HepG2 (cell line): ENCODE measurements around the gene GOSR1. TPM values are rescaled to one million over a fixed set of nuclear protein-coding genes. Genes with fewer than 3 reads are reported as not detected.

Experiments
- ATAC-seq: fragments of 200-7000 bp; cut with Tn5 transposase; 3 replicates; pipeline ENCODE4 v1.9.1; 2020; ENCODE audit warnings: mild to moderate bottlenecking, moderate library complexity
- BruUV-seq: library from RNA; stranded (reverse); fragments of 400-500 nt; replicated peaks from 2 replicates; lab custom pipeline; 2021; lab: Mats Ljungman, UMichigan
- CTCF ChIA-PET: fragments of 300-600 bp; formaldehyde crosslinking; extraction: SDS; loops from one replicate; lab custom pipeline; 2021; ENCODE audit warnings: low total read pairs, inconsistent platforms, low intra/inter-chr PET ratio; lab: Yijun Ruan, JAX
- POLR2A ChIA-PET: fragments of 350-600 bp; sonication (Branson Sonifier 250); formaldehyde crosslinking; loops from one replicate; lab custom pipeline; 2020; ENCODE audit warnings: antibody characterized with exemption, inconsistent platforms; lab: Yijun Ruan, JAX
- DNase-seq: peaks from one replicate; pipeline ENCODE4 v3.0.0-alpha.2; 2015; ENCODE audit warnings: low spot score
- FAIRE-seq: peaks from 3 replicates; lab custom pipeline; 2011; peaks lifted over from hg19 to GRCh38; lab: Jason Lieb, UNC
- H2AFZ ChIP-seq: one replicate; pipeline ENCODE4 v1.6.1; 2011; ENCODE audit warnings: low read length, inconsistent platforms
- H3K27ac ChIP-seq: fragments of 300-600 bp; 3 replicates; pipeline ENCODE4 v1.8.0; 2011; ENCODE audit warnings: mixed run types, mild to moderate bottlenecking, mixed read lengths, low read length, inconsistent platforms; ENCODE audit not compliant: insufficient read depth; ENCODE audit errors: extremely low read length
- H3K27me3 ChIP-seq, 2 experiments: fragments of 200-600 bp in 1 of 2; 2 replicates in 1 of 2; 3 replicates in 1 of 2; pipeline versions ENCODE4 v1.6.0 to v1.8.0; 2011; ENCODE audit warnings: low read length in 2 of 2, mild to moderate bottlenecking in 2 of 2, moderate library complexity in 2 of 2, inconsistent platforms in 1 of 2; ENCODE audit not compliant: insufficient read depth in 2 of 2, control insufficient read depth in 1 of 2
- H3K36me3 ChIP-seq, 2 experiments: fragments of 200-600 bp in 1 of 2; replicated peaks in 1 of 2; 2 replicates in 1 of 2; 3 replicates in 1 of 2; pipeline versions ENCODE4 v1.5.1 to v1.8.0; 2011; ENCODE audit warnings: low read length in 2 of 2, inconsistent platforms in 1 of 2; ENCODE audit not compliant: insufficient read depth in 2 of 2, control insufficient read depth in 1 of 2
- H3K4me1 ChIP-seq: 2 replicates; pipeline ENCODE4 v1.5.1; 2012; ENCODE audit warnings: low read length, inconsistent platforms; ENCODE audit not compliant: insufficient read depth
- H3K4me2 ChIP-seq: 2 replicates; pipeline ENCODE4 v1.6.0; 2011; ENCODE audit warnings: low read depth, low read length, inconsistent platforms
- H3K4me3 ChIP-seq, 3 experiments: fragments of 200-600 bp in 1 of 3; sonication (generic), shearing (Covaris generic) in 1 of 3; replicated peaks in 1 of 3; 2 replicates each; pipeline ENCODE4 v1.5.1; 2011 to 2016; ENCODE audit warnings: low read length in 3 of 3, inconsistent platforms in 2 of 3, low read depth in 2 of 3, mild to moderate bottlenecking in 2 of 3, control low read depth in 1 of 3, mixed read lengths in 1 of 3; ENCODE audit not compliant: insufficient read depth in 1 of 3
- H3K79me2 ChIP-seq: one replicate; pipeline ENCODE4 v1.6.1; 2011; ENCODE audit warnings: low read length, inconsistent platforms; ENCODE audit not compliant: insufficient read depth
- H3K9ac ChIP-seq: 2 replicates; pipeline ENCODE4 v1.6.0; 2011; ENCODE audit warnings: mild to moderate bottlenecking, low read depth, low read length, inconsistent platforms; ENCODE audit not compliant: insufficient read depth
- H3K9me3 ChIP-seq: 2 replicates; pipeline ENCODE4 v1.5.1; 2012; ENCODE audit warnings: mild to moderate bottlenecking, low read length
- H4K20me1 ChIP-seq: 2 replicates; pipeline ENCODE4 v1.6.0; 2011; ENCODE audit warnings: inconsistent platforms, mild to moderate bottlenecking, low read length, moderate library complexity; ENCODE audit not compliant: insufficient read depth
- CREM ChIP-seq, 2 experiments: sonication (generic) in 1 of 2; formaldehyde crosslinking in 1 of 2; IDR thresholded peaks; 2 replicates each; pipeline versions ENCODE4 v1.4.0 to v1.6.1; 2016 to 2020; ENCODE audit warnings: antibody characterized with exemption in 1 of 2, mild to moderate bottlenecking in 1 of 2, missing genetic modification reagents in 1 of 2
- STAT5B ChIP-seq: sonication (generic); formaldehyde crosslinking; IDR thresholded peaks from 2 replicates; pipeline ENCODE4 v1.4.0; 2020; ENCODE audit warnings: missing genetic modification reagents
- TRIM24 ChIP-seq: sonication (generic); formaldehyde crosslinking; IDR thresholded peaks from 2 replicates; pipeline ENCODE4 v1.8.0; 2022; ENCODE audit warnings: mild to moderate bottlenecking, missing genetic modification reagents
- ZFP36L2 ChIP-seq: sonication (generic); formaldehyde crosslinking; IDR thresholded peaks from 2 replicates; pipeline ENCODE4 v1.4.0; 2020; ENCODE audit warnings: missing genetic modification reagents
- ZNF546 ChIP-seq: sonication (generic); formaldehyde crosslinking; conservative IDR thresholded peaks from 2 replicates; pipeline ENCODE4 v1.8.1; 2023; ENCODE audit warnings: mild to moderate bottlenecking, missing genetic modification reagents
- ZNF629 ChIP-seq: sonication (generic); formaldehyde crosslinking; conservative IDR thresholded peaks from 2 replicates; pipeline ENCODE4 v1.5.0; 2020; ENCODE audit warnings: missing genetic modification reagents
- WGBS: methylation state at CpG from one replicate; pipeline ENCODE4 v1.1.6; 2017; ENCODE audit warnings: low lambda C conversion rate; 5-methylcytosine and 5-hydroxymethylcytosine counted together
- in situ Hi-C: cut with HindIII; loops from 2 replicates; pipeline ENCODE4 v1.10.0; 2017; ENCODE audit warnings: low pct_unique_long_range_greater_than_20kb; ENCODE audit not compliant: extremely low pct_ligation_motif_present
- intact Hi-C: fragments of 100-400 bp; cut with micrococcal nuclease; formaldehyde crosslinking; loops from one replicate; pipeline ENCODE4 v1.10.0; 2022; ENCODE audit not compliant: unreplicated experiment
- polyA plus RNA-seq, 8 experiments: library from polyadenylated mRNA; depleted of rRNA in 3 of 8; stranded (reverse) in 7 of 8; unstranded in 1 of 8; fragments of >200 nt; fragmentation: Illumina TruSeq in 4 of 8; extraction: Trizol in 4 of 8; gene quantifications; 2 replicates each; pipeline versions ENCODE4 v1.2.1 to v1.2.3, GENCODE V29; 2011 to 2016; ENCODE audit warnings: low read depth in 4 of 8, missing spikeins in 1 of 8, mixed read lengths in 1 of 8; ENCODE audit not compliant: insufficient read depth in 1 of 8
- total RNA-seq, 5 experiments: library from RNA; depleted of rRNA; stranded (reverse); fragments of >200 nt; fragmentation: Illumina TruSeq; extraction: Trizol; gene quantifications; 2 replicates each; pipeline ENCODE4 v1.2.3, GENCODE V29; 2016; ENCODE audit warnings: low read depth in 1 of 5
- TF ChIP-seq, protein P1 (sequence below): sonication (generic); formaldehyde crosslinking; IDR thresholded peaks from 2 replicates; pipeline ENCODE4 v1.5.0; 2020; ENCODE audit warnings: missing genetic modification reagents, mild to moderate bottlenecking, borderline replicate concordance
- TF ChIP-seq, protein P2 (sequence below): sonication (generic); formaldehyde crosslinking; IDR thresholded peaks from 2 replicates; pipeline ENCODE4 v1.8.0; 2022; ENCODE audit warnings: mild to moderate bottlenecking, missing genetic modification reagents, moderate library complexity
- TF ChIP-seq, protein P3 (sequence below): sonication (generic); formaldehyde crosslinking; IDR thresholded peaks from 2 replicates; pipeline ENCODE4 v1.4.0; 2020; ENCODE audit warnings: mild to moderate bottlenecking, missing genetic modification reagents
- TF ChIP-seq, protein P4 (sequence below): sonication (generic); formaldehyde crosslinking; IDR thresholded peaks from 2 replicates; pipeline ENCODE4 v1.5.1; 2020; ENCODE audit warnings: mild to moderate bottlenecking, missing genetic modification reagents, borderline replicate concordance

GOSR1 gene
- total and polyA plus RNA-seq, 2 of the 13 experiments (the other 11 are each of a cell fraction or from before 2014, with no cell fraction given) = 15.8 to 37.0 TPM

DNA sequence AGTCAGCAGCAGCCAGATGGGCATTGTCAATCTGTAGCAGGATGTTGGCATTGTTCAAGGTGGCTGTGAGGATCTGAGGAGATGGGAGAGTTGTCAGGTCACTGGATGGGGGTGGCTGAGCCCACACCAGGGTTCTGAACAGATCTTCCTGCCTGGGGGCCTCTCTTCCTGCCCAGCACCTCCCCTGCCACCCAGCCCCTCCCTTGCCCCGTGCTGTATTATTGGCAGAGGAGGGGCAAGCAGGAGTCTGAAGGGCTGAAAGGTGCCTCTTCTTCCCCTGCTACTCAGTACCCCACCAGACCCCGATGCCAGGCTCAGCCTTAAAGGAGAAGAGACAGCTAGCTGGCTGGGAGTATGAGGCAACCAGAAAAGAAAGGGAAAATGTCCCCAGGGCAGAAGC is 93.0 kb downstream of the GOSR1 start:
- DNase-seq (no peak), FAIRE-seq (no peak)
- no CpG with 5 or more reads among the region's 2 CpGs for WGBS

More for the DNA sequence above, 93.0 kb downstream of the GOSR1 start:
- ChIA-PET POLR2A (no interaction called here), CTCF (no interaction called here)
- intact Hi-C loops (no loop called here), in situ Hi-C loops (no loop called here)
- Histone ChIP-seq H3K9ac (no peak overlapping the region), H3K4me3 (no peak overlapping the region), H3K4me1 (no peaks in the 10 kb centered on the region; the same call in 1 of the 2 replicates), H3K9me3 (no peaks in the 10 kb centered on the region), H3K27me3 (peaks cover 3 to 34% of the 10 kb centered on the region in 2 experiments; a peak in 4 of 5 replicates), H3K36me3 (no peaks in the 10 kb centered on the region), H2AFZ (no peak overlapping the region), H3K4me2 (no peak overlapping the region), H3K79me2 (no peaks in the 10 kb centered on the region), H3K27ac (no peak overlapping the region), H4K20me1 (no peaks in the 10 kb centered on the region)
- no peak for TF ChIP-seq ZNF546 (CRISPR knock-in tag)
- TF ChIP-seq ZFP36L2 = no peak
- TF ChIP-seq, protein P1, sequence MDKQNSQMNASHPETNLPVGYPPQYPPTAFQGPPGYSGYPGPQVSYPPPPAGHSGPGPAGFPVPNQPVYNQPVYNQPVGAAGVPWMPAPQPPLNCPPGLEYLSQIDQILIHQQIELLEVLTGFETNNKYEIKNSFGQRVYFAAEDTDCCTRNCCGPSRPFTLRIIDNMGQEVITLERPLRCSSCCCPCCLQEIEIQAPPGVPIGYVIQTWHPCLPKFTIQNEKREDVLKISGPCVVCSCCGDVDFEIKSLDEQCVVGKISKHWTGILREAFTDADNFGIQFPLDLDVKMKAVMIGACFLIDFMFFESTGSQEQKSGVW (CRISPR knock-in tag) = no peak
- TF ChIP-seq, protein P2, sequence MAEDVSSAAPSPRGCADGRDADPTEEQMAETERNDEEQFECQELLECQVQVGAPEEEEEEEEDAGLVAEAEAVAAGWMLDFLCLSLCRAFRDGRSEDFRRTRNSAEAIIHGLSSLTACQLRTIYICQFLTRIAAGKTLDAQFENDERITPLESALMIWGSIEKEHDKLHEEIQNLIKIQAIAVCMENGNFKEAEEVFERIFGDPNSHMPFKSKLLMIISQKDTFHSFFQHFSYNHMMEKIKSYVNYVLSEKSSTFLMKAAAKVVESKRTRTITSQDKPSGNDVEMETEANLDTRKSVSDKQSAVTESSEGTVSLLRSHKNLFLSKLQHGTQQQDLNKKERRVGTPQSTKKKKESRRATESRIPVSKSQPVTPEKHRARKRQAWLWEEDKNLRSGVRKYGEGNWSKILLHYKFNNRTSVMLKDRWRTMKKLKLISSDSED = no peak
- TF ChIP-seq TRIM24 (CRISPR knock-in tag) = no peak
- TF ChIP-seq ZNF629 (CRISPR knock-in tag) = no peak
- TF ChIP-seq, protein P3, sequence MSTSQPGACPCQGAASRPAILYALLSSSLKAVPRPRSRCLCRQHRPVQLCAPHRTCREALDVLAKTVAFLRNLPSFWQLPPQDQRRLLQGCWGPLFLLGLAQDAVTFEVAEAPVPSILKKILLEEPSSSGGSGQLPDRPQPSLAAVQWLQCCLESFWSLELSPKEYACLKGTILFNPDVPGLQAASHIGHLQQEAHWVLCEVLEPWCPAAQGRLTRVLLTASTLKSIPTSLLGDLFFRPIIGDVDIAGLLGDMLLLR = no peak
- no peak for TF ChIP-seq STAT5B (CRISPR knock-in tag)
- TF ChIP-seq, protein P4, sequence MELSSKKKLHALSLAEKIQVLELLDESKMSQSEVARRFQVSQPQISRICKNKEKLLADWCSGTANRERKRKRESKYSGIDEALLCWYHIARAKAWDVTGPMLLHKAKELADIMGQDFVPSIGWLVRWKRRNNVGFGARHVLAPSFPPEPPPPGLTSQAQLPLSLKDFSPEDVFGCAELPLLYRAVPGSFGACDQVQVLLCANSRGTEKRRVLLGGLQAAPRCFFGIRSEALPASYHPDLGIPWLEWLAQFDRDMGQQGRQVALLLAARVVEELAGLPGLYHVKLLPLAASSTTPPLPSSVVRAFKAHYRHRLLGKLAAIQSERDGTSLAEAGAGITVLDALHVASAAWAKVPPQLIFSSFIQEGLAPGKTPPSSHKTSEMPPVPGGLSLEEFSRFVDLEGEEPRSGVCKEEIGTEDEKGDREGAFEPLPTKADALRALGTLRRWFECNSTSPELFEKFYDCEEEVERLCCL = no peak
- TF ChIP-seq CREM (IDR thresholded peaks at IDR 0.05) = no peak
- no peak for TF ChIP-seq CREM (CRISPR knock-in tag; IDR thresholded peaks at IDR 0.05)
- no peak for ATAC-seq
- BruUV-seq = no TSS peak
